Measurements from ENCODE around the gene CCDC40.
A peak's percentile ranks its signal among the peaks of the same experiment; 100 is the strongest.
"Not testable (repeated sequence)": the region's sequence is repeated elsewhere in the genome, so short reads cannot be mapped to it uniquely, and the experiment has no call there.

Gene CCDC40

DNA sequence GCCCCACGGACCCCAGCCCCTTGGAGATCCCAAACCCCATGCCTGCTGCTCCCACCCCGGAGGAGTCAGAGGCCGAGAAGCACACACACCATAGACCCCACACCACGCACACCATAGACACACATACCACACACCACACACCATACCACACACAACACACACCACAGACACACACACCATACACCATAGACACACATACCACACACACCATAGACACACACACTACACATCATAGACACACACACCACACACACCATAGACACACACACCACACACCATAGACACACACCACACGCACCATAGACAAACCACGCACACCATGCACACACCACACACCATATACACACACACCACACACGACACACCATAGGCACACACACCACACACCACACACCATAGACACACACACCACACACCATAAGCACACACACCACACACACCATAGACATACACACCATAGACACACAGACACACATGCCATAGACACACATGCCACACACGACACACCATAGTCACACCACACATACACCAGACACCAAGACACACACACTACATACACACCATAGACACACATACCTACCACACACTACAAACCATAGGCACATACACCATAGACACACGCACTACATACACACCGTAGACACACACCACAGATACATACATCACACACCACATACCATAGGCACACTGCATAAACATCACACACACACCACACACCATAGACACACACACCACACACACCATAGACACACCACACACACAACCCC lies 12.1 kb upstream of the CCDC40 start:
- DNase-seq: no peak

DNA sequence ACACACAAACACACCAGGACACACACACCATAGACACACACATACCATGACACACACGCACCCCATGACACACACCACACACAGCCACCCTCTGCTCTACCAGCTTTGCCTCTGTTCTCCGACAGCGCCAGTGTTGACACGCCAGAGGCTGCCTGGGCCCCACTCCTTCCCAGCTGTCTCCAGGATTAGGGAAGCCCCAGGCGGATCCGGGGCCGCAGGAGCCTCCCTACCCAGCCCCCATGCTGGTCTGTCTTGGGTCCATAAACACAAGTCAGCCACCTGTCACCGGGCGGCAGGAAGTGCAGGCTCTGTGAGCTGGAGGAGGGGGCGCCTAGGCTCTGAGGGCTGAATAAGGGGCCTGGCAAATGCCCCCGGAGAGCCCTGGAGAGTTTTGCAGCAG lies 11.3 kb upstream of the CCDC40 start:
- DNase-seq: no peak

- no peak for DNase-seq
These were observed 10.6 kb upstream of the CCDC40 start for GRCh38 chr17:80025796-80026195.

DNA sequence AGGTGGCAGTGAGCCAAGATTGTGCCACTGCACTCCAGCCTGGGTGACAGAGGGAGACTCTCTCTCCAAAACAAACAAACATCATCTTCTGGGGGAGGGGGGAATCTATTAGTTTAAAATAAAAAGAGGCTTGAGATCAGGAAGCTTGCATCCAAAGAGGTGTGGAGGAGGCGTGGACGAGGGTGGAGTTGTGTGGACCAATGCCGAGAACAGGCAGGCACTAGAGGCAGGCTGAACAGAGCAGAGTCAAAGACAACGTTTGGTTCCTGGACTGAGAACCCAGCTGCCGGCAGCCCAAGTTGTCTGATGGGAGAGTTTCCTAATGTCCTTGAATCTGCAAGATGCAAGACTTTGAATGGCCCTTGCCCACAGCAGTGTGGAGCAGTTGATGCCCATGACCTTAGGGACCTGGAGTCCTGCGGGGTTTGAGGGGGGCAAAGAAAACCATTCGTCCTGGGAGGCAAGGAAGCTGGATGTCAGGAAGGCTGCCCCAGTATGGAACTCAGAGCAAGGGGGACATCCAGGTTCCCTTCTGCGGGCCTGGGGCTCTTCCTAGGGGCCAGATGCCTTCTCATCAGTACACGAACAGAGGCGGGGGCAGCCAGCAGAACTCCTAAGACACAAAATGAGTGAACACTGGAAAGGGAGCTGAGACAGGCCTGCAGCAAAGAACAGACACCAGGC lies 9.9 kb upstream of the CCDC40 start:
- DNase-seq: no peak

GRCh38 chr17:80027043-80027435 lies 9.4 kb upstream of the CCDC40 start:
- no peak for DNase-seq

- no peak for DNase-seq
These were observed 8.4 kb upstream of the CCDC40 start for GRCh38 chr17:80028030-80028429.

- DNase-seq: peak; percentile 56 to 66
These were observed 7.0 kb upstream of the CCDC40 start for GRCh38 chr17:80029258-80029974.

DNA sequence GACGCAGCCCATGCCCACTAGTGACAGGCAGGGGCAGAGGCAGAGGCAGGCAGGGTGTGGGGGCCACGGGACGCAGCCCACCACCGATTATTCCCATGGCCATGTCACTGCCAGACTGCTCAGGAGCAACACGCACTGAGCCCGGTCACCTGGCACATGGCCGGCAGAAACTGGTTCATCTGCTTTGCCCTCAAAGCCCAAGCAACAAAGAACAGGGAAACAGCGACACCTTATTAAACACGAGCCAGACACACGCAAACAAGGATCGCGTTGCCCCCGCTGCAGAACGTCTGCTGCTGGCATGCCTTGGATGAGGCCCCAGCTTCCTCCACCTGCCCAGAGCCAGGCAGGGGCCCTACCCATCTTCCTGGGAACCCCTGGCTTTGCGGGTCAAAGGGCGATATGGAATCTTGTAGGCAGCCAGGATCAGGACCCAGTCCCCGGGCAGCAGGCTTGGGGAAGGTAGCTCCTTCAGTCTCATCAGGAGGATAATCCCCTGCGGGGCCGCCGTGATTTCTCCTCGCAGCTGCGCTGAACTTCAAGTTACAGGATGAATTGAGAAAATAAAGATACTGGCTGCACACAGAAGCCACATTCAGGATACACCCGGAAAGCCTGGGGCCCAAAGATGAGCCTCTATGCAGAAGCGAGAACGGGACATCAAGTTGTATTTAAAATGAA lies 5.6 kb upstream of the CCDC40 start:
- no peak for DNase-seq

DNA sequence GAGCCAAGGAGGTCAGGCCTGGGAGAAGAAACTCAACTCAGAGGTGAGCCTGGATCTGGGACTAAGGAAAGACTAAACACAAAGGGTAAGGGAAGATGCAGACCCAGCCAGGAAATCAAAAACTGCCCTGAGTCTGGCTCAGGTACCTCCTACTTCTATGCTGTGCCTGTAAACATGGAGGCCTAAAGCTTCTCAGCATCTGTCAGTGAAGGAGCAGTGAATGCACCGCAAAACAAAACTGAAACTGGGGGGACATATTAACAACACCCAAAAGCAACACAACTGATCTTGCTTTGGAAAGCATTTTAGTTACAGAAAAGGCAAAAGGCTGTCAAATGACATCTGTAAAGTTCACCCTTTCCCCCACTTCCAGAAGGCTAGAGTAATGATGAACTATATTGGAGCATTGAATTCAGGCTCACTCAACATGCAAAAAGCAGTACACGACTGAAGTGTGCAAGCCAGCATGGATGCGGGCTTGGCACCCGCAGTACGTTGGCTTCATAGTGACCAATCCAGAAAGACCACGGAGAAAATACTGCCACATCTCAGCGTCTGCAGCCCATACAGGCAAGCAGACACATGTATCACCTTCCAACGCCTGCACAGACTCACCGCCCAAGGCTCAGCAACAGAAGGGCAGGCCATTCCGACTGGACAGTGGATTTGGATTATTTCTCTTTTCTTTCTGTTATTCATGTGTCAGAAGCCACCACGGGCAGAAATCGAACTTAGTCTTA lies 4.6 kb upstream of the CCDC40 start:
- DNase-seq: no peak

DNA sequence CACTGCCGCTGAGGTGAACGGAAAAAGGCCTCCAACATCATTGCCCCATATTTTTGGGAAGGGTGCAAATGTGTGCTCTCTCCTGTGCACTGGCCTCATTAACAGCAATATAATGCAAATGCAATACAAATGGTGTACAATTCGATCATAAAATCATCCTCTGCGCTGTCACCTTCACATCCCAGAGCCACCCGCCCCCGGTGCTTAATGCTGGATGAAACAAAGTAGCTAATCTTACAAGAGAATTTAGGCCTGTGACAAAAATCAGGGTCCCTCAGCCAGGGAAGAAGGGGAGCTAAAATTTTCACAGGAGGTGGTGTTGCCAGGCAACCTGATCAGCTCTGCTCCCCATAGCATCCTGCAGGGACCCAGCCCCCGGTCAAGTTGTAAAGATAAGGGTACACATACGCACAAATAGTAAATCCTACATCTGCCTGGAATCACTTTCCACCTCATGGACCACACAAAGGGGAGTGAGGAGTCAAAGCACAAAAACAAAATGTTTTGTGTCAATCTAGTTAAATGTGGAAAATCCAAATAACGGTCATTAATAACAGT lies 3.7 kb upstream of the CCDC40 start:
- DNase-seq: no peak

DNA sequence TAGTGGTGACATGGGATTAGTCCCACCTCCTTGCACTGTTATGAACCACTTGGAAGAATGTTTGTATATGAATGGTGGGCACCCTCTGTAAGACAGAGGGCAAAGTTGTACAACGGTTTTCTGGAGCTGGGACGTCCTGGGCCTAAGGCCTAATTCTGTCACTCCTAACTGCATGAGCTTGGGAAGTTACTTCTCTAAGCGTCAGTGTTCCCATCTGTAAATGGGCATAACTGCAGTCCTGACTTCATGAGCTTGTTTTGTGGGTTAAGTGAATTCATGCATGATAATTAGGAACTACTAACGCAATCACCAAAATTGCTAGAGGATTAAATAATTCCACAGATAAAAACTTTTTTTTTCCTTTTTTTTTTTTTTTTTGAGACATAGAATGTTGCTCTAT lies 2.6 kb upstream of the CCDC40 start:
- no peak for DNase-seq

DNA sequence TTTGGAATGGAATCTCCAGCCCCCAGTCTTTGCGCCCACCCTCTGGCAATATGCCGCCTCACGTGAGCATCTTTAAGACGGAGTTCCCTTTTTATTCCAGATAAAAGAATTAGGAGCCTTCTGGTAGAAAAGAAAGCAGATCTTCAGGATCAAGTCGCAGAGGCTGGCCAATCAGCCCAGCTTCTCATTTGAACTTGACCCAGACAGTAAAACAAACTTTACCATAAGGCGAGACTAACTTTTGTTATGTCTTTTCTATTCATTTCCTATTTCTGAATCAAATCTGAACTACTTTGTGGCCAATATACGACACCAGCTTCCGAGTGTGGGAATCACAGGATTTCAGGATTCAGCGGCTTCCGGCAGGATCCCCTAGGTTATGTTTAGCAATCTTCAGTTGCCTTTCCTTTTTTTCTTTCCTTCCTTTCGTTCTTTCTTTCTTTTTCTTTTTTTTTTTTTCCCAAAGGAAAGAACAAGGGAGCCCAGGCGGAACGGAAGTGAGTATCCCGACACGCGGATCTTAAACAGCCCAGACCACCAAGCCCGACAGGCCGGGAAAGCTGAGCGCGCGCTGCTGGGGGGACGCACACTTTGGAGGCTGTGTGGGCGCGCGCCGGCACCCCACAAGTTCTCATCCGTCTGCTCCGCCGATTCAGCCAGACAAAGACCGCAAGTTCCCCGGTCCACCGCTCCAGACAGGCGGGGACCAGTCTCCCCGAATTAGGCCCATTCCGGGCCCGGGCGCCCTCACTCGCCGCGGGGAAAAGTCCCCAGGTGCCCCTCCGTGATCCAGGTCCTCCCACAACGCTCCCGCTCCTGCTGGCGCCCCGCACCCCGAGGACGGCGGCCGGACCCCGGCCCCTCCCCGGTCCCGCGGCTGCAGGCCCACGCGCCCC lies 1.4 kb upstream of the CCDC40 start:
- DNase-seq: peak; percentile 52 to 59

GRCh38 chr17:80035687-80035936 lies 830 bp upstream of the CCDC40 start, which contains the start of gene TBC1D16:
TSS of gene TBC1D16 (minus strand) at chr17:80035872. CDS start at chr17:80013547, 22,325 bp downstream.
- no peak for DNase-seq

DNA sequence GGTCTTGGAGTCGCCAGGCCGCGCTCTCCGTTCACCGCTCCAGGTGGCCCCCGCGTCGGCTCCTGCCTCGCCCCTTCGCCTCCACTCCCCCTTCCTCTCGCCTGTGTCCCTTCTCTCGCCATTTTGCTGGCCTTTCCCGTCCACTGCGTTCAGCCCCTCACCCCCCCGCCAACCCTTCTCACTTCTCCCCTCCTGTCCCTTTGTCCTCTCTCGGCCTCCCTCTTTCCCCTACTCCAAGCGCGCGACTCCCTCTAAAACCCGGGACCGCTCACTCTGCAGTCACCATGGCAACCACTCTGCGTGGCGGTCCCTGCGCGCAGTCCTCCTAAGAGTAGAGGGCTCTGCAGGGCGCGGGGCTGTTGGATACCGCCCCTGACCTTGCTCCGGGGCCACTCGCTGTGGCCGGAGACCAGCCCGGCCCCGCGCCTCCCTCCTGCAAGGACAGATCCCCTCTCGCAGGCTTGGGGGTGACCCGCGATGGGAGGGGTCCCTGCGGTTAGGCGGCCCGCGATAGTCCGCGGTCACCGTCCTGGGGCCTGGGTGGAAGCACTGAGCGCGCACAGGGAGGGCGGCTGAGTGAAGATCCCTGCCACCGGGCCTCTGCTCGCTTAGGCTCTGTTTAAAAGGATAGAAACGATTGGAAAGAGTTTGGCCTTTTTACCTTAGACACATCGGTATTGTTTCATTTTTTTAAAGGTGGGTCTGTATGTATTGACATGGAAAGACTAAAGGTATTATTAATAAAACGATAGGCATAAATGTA lies 454 bp downstream of the CCDC40 start:
- no peak for DNase-seq

GRCh38 chr17:80043963-80044362 lies 7.5 kb downstream of the CCDC40 start:
- no peak for DNase-seq

DNA sequence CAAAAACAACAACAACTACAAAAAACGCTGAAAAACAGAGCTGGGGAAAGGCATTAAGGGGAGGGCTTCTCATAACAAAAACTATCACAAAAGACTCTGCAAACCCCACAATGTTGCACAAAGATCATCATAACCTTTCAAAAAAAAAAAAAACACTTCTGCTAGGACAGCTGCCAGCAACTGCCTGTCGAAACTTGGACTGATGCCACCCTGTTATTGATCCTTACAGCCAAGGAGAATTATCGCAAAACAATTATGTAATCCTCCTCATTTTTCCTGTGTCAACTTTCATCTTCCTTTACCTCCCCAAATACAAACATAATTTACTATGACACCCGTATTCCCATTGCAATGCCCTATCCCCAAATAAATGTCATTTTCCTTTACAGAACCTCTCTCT lies 9.3 kb downstream of the CCDC40 start:
- DNase-seq: no peak

DNA sequence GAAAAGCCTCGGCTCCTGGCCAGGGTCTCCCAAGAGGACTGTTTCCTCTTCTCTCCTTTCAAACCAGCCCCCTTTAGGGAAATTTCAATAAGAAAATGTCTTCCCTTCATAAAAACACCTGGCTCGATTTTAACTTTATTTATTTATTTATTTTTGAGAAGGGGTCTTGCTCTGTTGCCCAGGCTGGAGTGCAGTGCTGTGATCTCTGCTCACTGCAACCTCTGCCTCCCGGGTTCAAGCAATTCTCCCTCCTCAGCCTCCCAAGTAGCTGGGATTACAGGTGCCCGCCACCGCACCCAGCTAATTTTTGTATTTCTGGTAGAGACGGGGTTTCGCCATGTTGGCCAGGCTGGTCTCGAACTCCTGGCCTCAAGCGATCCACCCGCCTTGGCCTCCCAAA lies 10.3 kb downstream of the CCDC40 start:
- not testable (repeated sequence) for DNase-seq

GRCh38 chr17:80047176-80047575 lies 10.7 kb downstream of the CCDC40 start:
- no peak for DNase-seq

DNA sequence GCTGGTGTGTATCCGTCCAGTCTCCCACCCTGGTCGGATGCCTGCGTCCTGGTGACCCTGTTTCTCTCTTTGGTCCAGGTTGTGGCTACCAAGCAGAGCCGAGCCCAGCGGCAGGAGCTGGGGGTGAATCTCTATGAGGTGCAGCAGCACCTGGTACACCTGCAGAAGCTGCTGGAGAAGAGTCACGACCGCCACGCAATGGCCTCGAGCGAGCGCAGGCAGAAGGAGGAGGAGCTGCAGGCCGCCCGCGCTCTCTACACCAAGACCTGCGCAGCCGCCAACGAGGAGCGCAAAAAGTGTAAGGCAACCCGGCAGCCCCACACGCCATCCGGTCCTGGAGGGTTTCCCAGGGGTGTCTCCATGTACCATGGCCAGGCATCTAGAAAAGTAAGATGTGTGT lies 13.5 kb downstream of the CCDC40 start:
- DNase-seq: no peak

- no peak for DNase-seq
These were observed 14.3 kb downstream of the CCDC40 start for GRCh38 chr17:80050706-80051105.

GRCh38 chr17:80051681-80052080 lies 15.2 kb downstream of the CCDC40 start:
- no peak for DNase-seq
